ENCODE data around the gene ANKRD55. TPM values are rescaled to one million over a fixed set of nuclear protein-coding genes. Genes with fewer than 3 reads are reported as not detected.
"Not testable (repeated sequence)": the region's sequence is repeated elsewhere in the genome, so short reads cannot be mapped to it uniquely, and the experiment has no call there.

Gene ANKRD55
- total and polyA plus RNA-seq, 12 donors: 0.01 to 0.72 TPM; not detected in 10

GRCh38 chr5:56202483-56202882 lies 30.6 kb downstream of the ANKRD55 start:
- Histone ChIP-seq H3K9me3 (no peaks in the 10 kb centered on the region), H3K27ac (no peak overlapping the region), H3K27me3 (no peaks in the 10 kb centered on the region), H3K36me3 (no peaks in the 10 kb centered on the region), H3K4me1 (peaks cover 0 to 12% (median 6%) of the 10 kb centered on the region in 9 donors), H3K4me3 (no peak overlapping the region)
- ATAC-seq (no peak), DNase-seq (no peak)
- 51 to 64% methylated on average over 3 of the region's 3 CpGs for WGBS, 2 donors
- intact Hi-C loops (cut with DNase I): loop anchor here in 9 of 10 donors (2.0 to 10.0 kb wide), 8 partner anchors 220 to 490 kb away; partner anchors contain the start of gene SLC38A9 (in 4 of the 9)
- no peak for TF ChIP-seq CTCF (IDR thresholded peaks at IDR 0.05)

DNA sequence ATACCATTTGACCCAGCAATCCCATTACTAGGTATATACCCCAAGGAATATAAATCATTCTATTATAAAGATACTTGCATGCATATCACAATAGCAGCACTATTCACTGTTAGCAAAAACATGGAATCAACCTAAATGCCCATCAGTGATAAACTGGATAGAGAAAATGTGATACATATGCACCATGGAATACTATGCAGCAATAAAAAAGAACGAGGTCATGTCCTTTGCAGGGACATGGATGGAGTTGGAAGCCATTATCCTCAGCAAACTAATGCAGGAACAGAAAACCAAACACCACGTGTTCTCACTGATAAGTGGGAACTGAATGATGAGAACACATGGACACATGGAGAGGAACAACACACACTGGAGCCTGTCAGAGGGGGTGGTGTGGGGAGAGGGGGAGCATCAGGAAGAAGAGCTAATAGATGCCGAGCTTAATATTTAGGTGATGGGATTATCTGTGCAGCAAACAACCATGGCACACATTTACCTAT lies 31.3 kb downstream of the ANKRD55 start:
- ATAC-seq, H3K27me3 ChIP-seq, H3K36me3 ChIP-seq, H3K27ac ChIP-seq, H3K4me3 ChIP-seq, H3K9me3 ChIP-seq, DNase-seq: not testable (repeated sequence)
- peaks cover 0 to 12% (median 6%) of the 10 kb centered on the region in 9 donors for H3K4me1 ChIP-seq
- intact Hi-C loops (cut with DNase I): loop anchor here (1.0 to 10.0 kb wide), 13 partner anchors 211 to 490 kb away; partner anchors contain the start of gene SLC38A9 (in 4 of the 10)
- 73 to 76% methylated on average over 3 of the region's 3 CpGs for WGBS, 2 donors

DNA sequence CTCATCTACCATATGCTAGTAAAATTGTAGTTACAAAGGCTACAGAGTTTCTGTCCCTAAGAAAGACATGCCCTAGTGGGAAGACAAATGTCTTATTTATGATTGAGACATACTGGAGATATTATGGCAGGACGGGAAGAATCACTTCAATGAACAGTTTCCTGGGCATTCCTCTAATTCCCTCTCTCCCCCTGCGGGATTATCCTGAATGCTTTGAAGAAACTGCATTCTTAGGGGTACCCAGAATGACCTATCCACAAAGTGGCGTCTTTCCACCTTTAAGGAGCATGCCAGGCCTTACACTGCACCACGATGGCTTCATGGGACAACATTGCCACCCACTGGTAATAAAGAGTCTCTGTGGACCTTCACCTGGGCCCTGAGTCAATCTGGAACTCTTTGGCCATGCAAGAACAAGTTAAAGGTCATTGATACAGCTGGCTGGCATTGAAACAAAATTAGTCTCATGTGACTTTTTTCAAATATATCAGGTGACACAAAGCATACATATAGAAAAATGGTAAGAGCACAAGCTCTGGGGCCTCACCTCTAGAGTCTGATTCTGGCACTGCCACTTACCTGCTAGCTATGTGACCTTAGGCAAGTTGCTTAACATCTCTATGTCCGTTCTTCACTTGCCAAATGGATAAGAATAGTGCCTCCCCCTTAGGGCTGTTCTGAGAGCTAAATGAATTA lies 32.0 kb downstream of the ANKRD55 start:
- no peaks in the 10 kb centered on the region for H3K36me3 ChIP-seq
- no peak overlapping the region for H3K27ac ChIP-seq
- DNase-seq: peak in 1 of 2 donors; percentile 62
- peak; percentile 94 to 100 (median 98) for ATAC-seq
- TF ChIP-seq CTCF (IDR thresholded peaks at IDR 0.05): peak; percentile 67 to 92 (median 82)
- no peak overlapping the region for H3K4me3 ChIP-seq
- H3K9me3 ChIP-seq: no peaks in the 10 kb centered on the region
- WGBS, 2 donors: 39 to 42% methylated on average over 5 of the region's 5 CpGs
- intact Hi-C loops (cut with DNase I): loop anchor here in 9 of 10 donors (1.0 to 10.0 kb wide), 13 partner anchors 210 to 489 kb away; partner anchors contain the start of gene SLC38A9 (in 4 of the 9)
- peaks cover 0 to 12% (median 6%) of the 10 kb centered on the region in 9 donors for H3K4me1 ChIP-seq
- no peaks in the 10 kb centered on the region for H3K27me3 ChIP-seq

DNA sequence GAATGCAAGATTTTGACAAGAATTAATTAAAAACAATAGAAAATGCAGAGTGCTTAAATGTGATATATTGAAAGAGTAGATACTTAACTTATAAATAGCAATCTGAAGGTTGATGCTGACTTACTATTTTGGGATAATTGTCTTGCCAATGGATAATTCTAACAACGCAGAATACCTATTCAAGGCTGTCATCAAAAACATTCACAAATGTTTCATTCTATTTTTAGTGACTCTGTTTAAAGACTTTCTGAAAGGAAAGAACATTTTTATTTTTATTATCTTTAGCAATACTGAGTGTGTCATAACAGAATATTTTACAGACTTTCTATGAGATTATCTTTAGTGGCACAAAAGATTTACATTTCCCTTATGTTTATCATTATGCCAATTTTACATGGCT lies 38.1 kb downstream of the ANKRD55 start:
- TF ChIP-seq CTCF (IDR thresholded peaks at IDR 0.05): no peak
- ATAC-seq (no peak), DNase-seq (no peak)
- H3K9me3 ChIP-seq: peaks cover 0 to 8% (median 0%) of the 10 kb centered on the region in 11 donors
- H3K36me3 ChIP-seq: no peaks in the 10 kb centered on the region
- no peak overlapping the region for H3K4me3 ChIP-seq
- H3K27me3 ChIP-seq: no peaks in the 10 kb centered on the region
- intact Hi-C loops (cut with DNase I): loop anchor here in 4 of 10 donors (5.0 to 10.0 kb wide), 3 partner anchors 203 to 480 kb away; partner anchors contain the start of genes SLC38A9 (in 2 of the 4) and IL6ST (in 1 of the 4)
- no peak overlapping the region for H3K27ac ChIP-seq
- H3K4me1 ChIP-seq: peaks cover 0 to 24% (median 3%) of the 10 kb centered on the region in 9 donors
- WGBS, 2 donors: 14 to 21% methylated on average over 1 of the region's 1 CpG
